Nephron progenitor cell (in vitro differentiated cells): ENCODE data around the gene MXI1.
"Not testable (repeated sequence)": the region's sequence is repeated elsewhere in the genome, so short reads cannot be mapped to it uniquely, and the experiment has no call there.

Experiments used
- DNase-seq: peaks from one replicate; pipeline ENCODE4 v3.0.0; 2021
- H3K27ac Mint-ChIP-seq: 2 replicates; pipeline ENCODE4 v1.8.0; 2021; ENCODE audit warnings: mild to moderate bottlenecking, moderate library complexity, mixed read lengths
- H3K27me3 Mint-ChIP-seq: 2 replicates; pipeline ENCODE4 v1.8.0; 2021; ENCODE audit warnings: mild to moderate bottlenecking, low read depth, mixed read lengths; ENCODE audit not compliant: poor library complexity
- H3K36me3 Mint-ChIP-seq: 2 replicates; pipeline ENCODE4 v1.8.0; 2021; ENCODE audit warnings: low read depth, mixed read lengths
- H3K4me1 Mint-ChIP-seq: 2 replicates; pipeline ENCODE4 v1.8.0; 2021; ENCODE audit warnings: mixed read lengths
- H3K4me3 Mint-ChIP-seq: 2 replicates; pipeline ENCODE4 v1.8.0; 2021; ENCODE audit warnings: mild to moderate bottlenecking, moderate library complexity, mixed read lengths
- H3K9me3 Mint-ChIP-seq: 2 replicates; pipeline ENCODE4 v1.8.0; 2021; ENCODE audit warnings: mild to moderate bottlenecking, moderate library complexity, mixed read lengths
- TF ChIP-seq, protein P1 (sequence below): fragments of 200-600 bp; sonication (generic); IDR thresholded peaks from 2 replicates; pipeline ENCODE4 v1.5.0; 2021; ENCODE audit warnings: antibody characterized with exemption

The MXI1 gene

DNA sequence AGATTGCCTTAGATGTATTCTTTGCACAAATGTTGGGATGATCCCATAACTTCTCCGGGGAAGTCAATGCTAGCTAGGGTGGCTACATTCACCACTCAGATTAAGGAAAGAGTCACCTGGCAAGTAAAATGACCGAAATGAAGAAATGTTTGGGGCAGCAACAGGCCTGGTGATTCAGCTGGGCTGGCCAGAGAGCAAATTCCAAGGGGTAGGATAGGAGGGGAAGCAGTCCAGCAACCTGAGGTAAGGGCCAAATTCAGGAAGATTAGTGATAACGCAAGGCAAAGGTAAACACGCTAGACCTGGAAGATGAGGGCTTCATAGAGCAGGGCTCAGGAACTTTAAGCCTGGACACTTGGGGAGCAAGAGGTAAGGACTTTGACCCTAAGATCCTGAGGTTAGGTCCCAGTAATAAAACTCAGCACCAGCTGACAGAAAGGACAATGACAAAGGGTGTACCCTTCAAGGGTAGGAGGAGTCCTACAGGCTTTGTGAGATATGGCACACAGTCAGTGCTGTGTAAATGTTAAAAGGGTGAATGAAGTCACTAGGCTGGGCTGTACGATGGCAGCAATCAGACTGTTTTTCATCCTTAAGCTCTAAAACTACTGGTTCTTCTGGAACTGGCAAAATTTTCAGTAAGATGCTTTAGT is 120.0 kb downstream of the MXI1 start:
- H3K9me3 Mint-ChIP-seq: peaks cover 65% of the 10 kb centered on the region
- TF ChIP-seq, protein P1, sequence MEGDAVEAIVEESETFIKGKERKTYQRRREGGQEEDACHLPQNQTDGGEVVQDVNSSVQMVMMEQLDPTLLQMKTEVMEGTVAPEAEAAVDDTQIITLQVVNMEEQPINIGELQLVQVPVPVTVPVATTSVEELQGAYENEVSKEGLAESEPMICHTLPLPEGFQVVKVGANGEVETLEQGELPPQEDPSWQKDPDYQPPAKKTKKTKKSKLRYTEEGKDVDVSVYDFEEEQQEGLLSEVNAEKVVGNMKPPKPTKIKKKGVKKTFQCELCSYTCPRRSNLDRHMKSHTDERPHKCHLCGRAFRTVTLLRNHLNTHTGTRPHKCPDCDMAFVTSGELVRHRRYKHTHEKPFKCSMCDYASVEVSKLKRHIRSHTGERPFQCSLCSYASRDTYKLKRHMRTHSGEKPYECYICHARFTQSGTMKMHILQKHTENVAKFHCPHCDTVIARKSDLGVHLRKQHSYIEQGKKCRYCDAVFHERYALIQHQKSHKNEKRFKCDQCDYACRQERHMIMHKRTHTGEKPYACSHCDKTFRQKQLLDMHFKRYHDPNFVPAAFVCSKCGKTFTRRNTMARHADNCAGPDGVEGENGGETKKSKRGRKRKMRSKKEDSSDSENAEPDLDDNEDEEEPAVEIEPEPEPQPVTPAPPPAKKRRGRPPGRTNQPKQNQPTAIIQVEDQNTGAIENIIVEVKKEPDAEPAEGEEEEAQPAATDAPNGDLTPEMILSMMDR: no peak
- peaks cover 21% of the 10 kb centered on the region for H3K36me3 Mint-ChIP-seq
- no peak overlapping the region for H3K4me3 Mint-ChIP-seq
- DNase-seq: no peak
- peaks cover 12% of the 10 kb centered on the region for H3K27me3 Mint-ChIP-seq
- H3K4me1 Mint-ChIP-seq: no peaks in the 10 kb centered on the region
- no peak overlapping the region for H3K27ac Mint-ChIP-seq

DNA sequence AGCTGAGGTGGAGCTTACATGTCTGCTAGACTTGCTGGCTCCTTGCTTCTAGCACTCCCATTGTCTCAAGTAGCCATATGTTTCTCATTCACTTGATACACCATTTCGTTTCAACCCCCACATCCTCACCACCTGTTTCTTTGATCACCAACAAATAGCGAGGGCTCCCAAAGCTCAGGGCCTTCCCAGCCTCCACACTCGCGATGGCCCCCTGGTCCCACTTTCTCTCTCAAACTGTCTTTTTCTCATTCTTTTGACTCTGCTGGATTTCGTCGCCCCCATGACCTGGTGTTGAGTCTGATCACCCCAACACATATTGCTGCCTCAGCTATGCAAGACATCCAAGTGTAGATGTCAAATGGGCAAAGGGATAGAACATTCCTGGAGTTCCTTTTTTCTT is 123.3 kb downstream of the MXI1 start:
- TF ChIP-seq, protein P1: no peak
- no peak overlapping the region for H3K4me3 Mint-ChIP-seq
- H3K36me3 Mint-ChIP-seq: peaks cover 16% of the 10 kb centered on the region
- peaks cover 8% of the 10 kb centered on the region for H3K4me1 Mint-ChIP-seq
- no peak for DNase-seq
- H3K27ac Mint-ChIP-seq: no peak overlapping the region
- H3K9me3 Mint-ChIP-seq: peaks cover 53% of the 10 kb centered on the region
- H3K27me3 Mint-ChIP-seq: peaks cover 5% of the 10 kb centered on the region

- Mint-ChIP-seq H3K4me1 (peaks cover 14% of the 10 kb centered on the region), H3K9me3 (peaks cover 47% of the 10 kb centered on the region), H3K36me3 (peaks cover 16% of the 10 kb centered on the region)
- H3K4me3 Mint-ChIP-seq, DNase-seq, H3K27me3 Mint-ChIP-seq, H3K27ac Mint-ChIP-seq: not testable (repeated sequence)
Measured at GRCh38 chr10:110331226-110331795, 123.9 kb downstream of the MXI1 start.

DNA sequence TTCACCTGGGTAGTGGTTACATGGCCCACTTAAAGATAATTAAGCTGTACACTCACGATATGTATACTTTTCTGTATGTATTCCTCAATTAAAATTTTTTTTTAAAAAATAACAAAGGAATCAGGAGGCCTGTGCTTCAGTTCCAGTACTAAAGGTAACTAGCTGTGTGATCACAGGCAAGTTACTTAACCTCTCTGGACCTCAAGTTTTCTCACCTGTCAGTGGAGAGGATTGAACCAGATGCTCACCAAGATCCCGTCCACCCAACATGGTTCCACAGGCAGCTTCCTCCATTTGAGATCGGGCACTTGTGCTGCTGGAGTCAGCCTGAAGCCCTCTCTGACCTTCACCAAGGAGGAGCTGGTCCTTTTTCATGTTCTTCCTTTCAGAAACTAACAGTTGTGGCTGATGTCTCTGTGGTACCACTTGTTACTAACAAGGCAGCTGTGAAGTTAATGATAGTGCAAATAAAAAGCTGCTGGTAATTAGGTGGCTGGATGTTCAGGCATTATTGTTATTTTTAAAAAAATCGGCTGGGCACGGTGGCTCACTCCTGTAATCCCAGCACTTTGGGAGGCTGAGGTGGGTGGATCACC is 126.8 kb downstream of the MXI1 start:
- H3K9me3 Mint-ChIP-seq: peaks cover 34% of the 10 kb centered on the region
- peaks cover 10% of the 10 kb centered on the region for H3K27me3 Mint-ChIP-seq
- peaks cover 16% of the 10 kb centered on the region for H3K36me3 Mint-ChIP-seq
- TF ChIP-seq, protein P1: no peak
- peaks cover 28% of the 10 kb centered on the region for H3K4me1 Mint-ChIP-seq
- no peak for DNase-seq
- no peak overlapping the region for H3K4me3 Mint-ChIP-seq
- H3K27ac Mint-ChIP-seq: no peak overlapping the region

- peaks cover 28% of the 10 kb centered on the region for H3K4me1 Mint-ChIP-seq
- H3K4me3 Mint-ChIP-seq: no peak overlapping the region
- H3K9me3 Mint-ChIP-seq: peaks cover 20% of the 10 kb centered on the region
- no peak for DNase-seq
- H3K36me3 Mint-ChIP-seq: peaks cover 6% of the 10 kb centered on the region
- TF ChIP-seq, protein P1: no peak
- no peak overlapping the region for H3K27ac Mint-ChIP-seq
- H3K27me3 Mint-ChIP-seq: peaks cover 6% of the 10 kb centered on the region
Measured at GRCh38 chr10:110335314-110336064, 128.1 kb downstream of the MXI1 start.

- Mint-ChIP-seq H3K27ac (peak overlapping the region; percentile 76), H3K9me3 (peaks cover 13% of the 10 kb centered on the region), H3K4me3 (no peak overlapping the region), H3K27me3 (peaks cover 6% of the 10 kb centered on the region), H3K4me1 (peaks cover 28% of the 10 kb centered on the region), H3K36me3 (no peaks in the 10 kb centered on the region)
- TF ChIP-seq, protein P1: no peak
- DNase-seq: no peak
Measured at GRCh38 chr10:110336111-110336721, 128.8 kb downstream of the MXI1 start.
